Left kidney (tissue), 2 donors: ENCODE data around the gene IFT43. TPM values are rescaled to one million over a fixed set of nuclear protein-coding genes. Genes with fewer than 3 reads are reported as not detected.

ENCODE experiments used
- DNase-seq: peaks from one replicate; pipeline ENCODE4 v3.0.0-alpha.2; 2013
- polyA plus RNA-seq: library from polyadenylated mRNA; unstranded; fragments of 120-200 nt; gene quantifications from one replicate; pipeline ENCODE4 v1.2.1, GENCODE V29; 2013; ENCODE audit not compliant: insufficient read length

IFT43 gene
- polyA plus RNA-seq, 1 donor = 48.2 TPM

DNA sequence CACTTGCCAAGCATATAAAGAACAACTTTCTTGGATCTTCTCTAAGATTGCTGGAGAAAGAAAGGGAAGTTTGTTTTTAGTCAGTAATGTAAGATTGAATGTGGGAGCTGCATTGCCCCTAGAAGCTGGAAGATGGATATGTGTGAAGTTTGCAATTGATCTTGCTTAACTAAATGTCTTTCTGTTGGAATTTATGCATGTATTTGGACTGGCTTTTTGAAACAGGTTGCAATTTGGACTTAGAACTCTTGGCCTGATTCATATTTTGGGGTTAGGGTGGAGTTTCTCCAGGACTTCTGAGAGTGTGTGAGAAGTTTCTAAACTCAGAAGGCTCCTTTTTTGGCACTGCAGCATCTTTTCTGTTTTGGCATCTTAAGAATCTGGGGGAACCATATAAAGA lies 26.4 kb downstream of the IFT43 start:
- DNase-seq = no peak

DNA sequence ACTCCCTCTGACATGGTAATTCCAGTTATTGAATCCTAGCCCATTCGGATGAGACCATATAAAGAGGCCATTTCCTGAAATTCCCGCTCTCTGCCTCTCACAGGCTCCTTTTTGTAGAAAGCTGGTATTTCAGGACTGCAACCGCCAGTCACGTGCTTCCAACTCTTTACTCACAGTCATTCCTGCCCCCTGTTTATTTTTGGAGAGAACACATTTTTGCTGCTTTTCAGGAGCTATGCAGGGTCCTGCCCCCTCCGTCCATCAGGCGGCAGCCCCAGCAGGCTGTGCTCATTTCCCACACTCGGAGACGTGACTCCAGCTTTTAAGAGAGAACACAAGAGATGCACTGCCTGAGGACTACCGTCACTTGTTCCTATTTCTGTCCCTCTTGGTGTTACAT lies 26.8 kb downstream of the IFT43 start:
- peak; percentile 33 for DNase-seq

DNA sequence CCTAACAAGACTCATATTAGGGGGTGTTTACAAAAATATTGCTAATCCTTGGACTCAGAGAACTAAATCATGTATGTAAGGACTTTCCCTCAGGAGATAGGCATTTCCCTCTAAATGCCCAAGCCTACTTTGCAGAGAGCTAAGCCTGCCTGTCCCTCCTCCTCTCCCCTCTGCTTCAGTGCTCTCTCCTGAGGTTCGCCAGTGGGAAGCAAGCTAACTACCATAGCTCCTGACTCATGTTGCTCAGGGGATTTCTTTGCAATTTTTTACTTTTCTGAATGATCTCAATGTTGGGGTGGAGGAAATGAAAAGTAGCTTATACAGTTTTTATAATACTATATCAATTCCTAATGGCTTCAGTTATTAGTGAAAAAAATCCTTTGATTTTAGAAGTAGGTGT lies 29.6 kb downstream of the IFT43 start:
- no peak for DNase-seq

GRCh38 chr14:76015668-76016067 lies 30.1 kb downstream of the IFT43 start:
- no peak for DNase-seq

DNA sequence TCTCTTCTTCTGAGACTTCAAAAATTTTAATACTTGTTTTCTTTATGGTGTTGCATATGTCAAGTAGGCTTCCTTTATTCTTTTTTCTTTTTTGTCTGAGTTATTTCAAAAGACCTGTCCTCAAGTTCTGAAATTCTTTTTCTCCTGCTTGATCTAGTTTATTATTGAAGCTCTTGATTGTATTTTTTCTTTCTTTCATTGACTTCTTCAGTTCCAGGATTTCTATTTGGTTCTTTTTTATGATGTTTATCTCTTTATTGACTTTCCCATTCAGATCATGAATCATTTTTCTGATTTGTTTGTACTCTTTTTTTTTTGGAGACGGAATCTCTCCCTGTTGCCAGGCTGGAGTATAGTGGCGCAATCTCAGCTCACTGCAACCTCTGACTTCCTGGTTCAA lies 34.1 kb downstream of the IFT43 start:
- DNase-seq = no peak

DNA sequence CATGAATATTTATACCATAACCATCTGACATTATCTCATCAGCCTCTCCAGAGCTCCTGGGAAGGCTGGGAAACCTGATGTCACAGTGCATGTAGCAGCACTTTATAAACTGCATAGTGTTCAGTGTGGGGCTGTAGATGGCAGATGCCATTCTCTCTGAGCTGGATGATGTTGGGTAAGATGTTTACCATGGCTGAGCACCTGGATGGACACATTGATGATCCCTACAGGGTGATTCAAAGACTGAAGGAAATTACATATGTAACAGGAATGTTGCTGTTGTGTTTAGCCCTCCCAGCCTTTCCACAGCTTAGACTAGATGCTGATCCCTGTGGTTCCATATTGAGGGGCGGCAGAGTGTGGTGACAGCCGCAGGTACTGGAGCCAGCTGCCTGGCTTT lies 37.4 kb downstream of the IFT43 start:
- no peak for DNase-seq

GRCh38 chr14:76023757-76024156 lies 38.2 kb downstream of the IFT43 start:
- no peak for DNase-seq

- no peak for DNase-seq
These were observed 38.8 kb downstream of the IFT43 start for GRCh38 chr14:76024211-76024907.

DNA sequence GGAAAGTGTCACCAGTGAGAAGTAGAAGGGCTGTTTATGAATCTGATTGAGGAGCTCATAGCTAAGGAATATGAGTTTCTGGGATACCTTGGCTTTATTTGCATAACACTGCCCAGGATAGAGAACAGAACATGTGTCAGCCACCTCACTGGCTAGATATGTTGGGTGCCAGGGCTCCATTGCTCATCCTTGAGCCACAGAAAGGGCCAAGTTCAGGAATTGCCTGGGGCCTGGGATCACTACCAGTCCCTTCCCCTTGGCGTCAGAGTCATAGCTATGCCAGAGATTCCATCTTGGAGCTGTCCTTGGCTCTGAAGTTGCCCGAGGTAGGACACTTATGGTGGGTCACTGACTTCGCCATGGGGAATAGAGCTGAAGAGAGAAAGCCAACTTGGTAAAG lies 49.0 kb downstream of the IFT43 start:
- no peak for DNase-seq

GRCh38 chr14:76040704-76041103 lies 55.1 kb downstream of the IFT43 start:
- DNase-seq = no peak

GRCh38 chr14:76045773-76046172 lies 60.2 kb downstream of the IFT43 start:
- DNase-seq = no peak

DNA sequence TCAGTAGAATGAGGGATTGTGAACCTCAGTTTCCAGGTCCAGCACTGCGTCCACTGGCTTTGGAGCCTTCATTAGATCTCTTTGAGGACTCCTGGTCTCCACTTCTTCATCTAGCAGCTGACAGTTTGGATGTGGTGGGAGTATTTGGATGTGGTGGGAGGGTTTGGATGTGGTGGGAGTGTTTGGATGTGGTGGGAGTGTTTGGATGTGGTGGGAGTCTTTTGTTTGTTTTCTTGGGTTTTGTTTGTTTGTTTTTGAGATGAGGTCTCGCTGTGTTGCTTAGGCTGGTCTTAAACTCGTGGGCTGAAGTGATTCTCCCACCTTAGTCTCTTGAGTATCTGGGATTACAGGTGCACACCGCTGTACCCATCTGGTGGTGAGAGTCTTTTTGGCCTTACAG lies 64.7 kb downstream of the IFT43 start:
- no peak for DNase-seq

DNA sequence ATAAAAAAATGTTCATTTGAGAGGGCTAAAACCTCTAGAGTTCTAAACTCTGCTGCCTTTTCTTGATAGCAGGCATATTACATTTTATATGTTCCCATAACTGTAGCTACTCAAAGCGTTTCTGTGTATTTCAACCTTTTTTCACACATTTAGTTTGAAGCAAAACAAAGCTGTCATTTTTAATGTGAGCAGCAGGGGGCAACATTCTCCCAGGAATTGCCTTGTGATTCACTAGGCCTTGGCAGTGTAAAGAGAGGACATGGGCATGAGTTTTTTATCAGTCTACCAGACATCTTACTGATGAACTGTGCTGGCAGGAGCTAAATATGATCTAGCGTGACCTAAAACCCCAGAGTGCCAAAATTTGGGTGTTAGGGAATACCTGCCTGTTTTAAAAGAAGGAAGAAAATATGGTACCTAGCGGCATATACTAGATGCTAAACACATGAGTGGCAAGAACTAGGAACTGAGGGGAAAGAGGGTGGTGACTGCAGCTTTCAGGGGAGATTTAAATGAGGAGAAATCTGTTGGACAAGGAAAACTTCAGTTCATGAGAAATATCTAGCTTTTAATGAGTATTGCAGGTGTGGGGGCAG lies 65.3 kb downstream of the IFT43 start:
- peak; percentile 73 for DNase-seq

GRCh38 chr14:76051717-76052465 lies 66.3 kb downstream of the IFT43 start:
- DNase-seq = no peak

DNA sequence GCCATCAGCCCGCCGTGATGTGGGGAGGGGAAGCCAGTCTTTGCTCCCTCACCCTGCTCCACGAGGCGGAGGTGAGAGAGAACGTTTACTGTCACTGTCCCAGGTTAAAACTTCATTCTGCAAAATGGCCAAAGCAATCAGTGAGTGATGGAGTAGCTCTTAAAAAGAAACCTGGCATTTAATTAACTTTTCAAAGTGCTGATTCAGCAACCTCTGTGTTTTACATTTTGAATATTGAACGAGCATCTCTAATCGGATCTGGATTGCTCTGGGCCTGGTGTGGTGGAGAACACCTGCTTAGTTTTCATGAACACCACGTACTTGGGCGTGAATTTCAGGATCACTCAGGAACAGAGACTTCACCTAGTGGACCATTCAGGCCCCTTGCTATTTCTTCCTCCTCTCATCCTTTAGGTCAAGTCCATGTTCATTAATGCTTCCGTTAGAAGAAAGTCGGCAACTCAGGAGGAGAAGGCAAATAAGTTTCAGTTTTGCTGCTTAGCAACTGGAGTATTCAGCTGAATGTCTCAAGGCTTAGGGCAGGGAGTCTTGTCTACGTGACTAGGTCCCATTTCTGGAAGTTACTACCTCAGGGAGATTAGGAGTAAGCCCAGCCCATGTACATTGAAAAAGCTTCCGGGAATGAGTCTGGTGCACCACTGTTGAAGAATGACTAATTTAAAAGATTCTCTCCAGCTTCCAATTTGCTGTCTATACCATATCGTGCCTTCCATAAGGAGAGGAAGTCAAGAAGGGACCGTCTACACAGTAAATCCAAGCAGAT lies 68.2 kb downstream of the IFT43 start:
- no peak for DNase-seq

GRCh38 chr14:76055330-76055729 lies 69.8 kb downstream of the IFT43 start:
- no peak for DNase-seq

DNA sequence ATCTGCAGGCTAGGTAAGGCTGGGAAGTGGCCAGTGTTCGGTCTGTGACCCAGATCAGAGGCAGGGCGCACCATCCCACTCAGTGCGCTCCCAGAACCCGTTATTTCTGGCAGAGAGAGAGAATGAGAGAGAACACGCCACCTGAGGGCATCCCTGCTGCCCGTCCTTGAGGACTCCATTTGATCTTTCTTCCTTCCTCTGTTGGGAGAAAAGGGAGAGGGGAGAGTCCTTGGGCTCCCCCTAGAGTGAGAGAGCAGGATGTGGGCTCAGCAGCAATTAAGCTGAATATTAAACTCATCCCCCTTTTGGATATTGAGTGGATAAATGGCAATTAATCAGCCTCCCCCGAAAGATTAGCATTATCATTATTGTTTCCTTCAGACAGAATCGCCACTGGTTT lies 70.6 kb downstream of the IFT43 start:
- DNase-seq = no peak

GRCh38 chr14:76057914-76058313 lies 72.4 kb downstream of the IFT43 start:
- no peak for DNase-seq

DNA sequence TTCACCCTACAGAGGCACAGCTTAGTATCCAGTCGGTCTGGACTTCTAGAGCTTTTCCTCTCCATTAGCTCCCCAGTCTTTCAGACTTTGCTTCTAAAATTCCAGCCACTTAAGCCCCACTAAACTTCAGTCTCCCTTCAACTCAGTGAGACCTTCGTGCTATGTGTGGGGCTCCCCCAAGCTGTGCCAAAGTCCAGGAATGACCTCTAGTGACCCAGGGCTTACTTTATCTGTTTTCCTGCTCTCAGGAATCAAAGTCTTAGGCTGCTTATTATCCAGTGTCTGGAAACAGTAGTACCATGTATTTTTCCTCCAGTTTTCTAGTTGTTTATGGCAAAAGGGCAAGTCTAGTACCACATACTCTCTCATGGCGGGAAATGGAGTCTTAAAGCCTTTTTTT lies 77.8 kb downstream of the IFT43 start:
- DNase-seq = no peak

- DNase-seq = no peak
These were observed 80.0 kb downstream of the IFT43 start for GRCh38 chr14:76065519-76065918.

- DNase-seq = no peak
These were observed 82.0 kb downstream of the IFT43 start for GRCh38 chr14:76067536-76067935.

GRCh38 chr14:76073717-76074116 lies 88.2 kb downstream of the IFT43 start:
- DNase-seq = no peak

DNA sequence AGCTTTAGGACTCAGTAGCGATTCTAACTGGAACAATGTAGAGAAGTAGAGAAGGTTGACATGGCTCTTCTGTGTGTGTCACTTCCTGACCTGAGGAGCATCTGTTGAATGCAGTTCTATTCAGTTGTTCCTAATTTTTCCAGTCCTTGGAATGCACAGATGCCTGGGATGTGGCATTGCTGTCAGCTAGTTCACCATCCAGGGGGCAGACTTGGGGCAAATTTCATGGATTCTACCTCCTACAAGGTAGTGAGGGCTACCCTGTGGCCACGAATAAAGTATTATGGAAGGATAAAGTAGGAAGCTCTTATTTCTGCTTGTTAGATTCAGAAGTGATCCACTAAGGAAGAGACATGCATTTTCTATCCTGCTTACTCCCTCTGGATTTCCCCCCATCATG lies 91.8 kb downstream of the IFT43 start:
- DNase-seq = no peak
